Stimulated activated CD4-positive, alpha-beta T cell treated with anti-CD3 and anti-CD28 coated beads, Interleukin-4, amount 100 ng/mL, for 1 hour (primary cell): ENCODE measurements around the gene SH3RF3.

Source experiments
- DNase-seq: peaks from one replicate; pipeline ENCODE4 v3.0.0-alpha.2; 2020

Gene SH3RF3

DNA sequence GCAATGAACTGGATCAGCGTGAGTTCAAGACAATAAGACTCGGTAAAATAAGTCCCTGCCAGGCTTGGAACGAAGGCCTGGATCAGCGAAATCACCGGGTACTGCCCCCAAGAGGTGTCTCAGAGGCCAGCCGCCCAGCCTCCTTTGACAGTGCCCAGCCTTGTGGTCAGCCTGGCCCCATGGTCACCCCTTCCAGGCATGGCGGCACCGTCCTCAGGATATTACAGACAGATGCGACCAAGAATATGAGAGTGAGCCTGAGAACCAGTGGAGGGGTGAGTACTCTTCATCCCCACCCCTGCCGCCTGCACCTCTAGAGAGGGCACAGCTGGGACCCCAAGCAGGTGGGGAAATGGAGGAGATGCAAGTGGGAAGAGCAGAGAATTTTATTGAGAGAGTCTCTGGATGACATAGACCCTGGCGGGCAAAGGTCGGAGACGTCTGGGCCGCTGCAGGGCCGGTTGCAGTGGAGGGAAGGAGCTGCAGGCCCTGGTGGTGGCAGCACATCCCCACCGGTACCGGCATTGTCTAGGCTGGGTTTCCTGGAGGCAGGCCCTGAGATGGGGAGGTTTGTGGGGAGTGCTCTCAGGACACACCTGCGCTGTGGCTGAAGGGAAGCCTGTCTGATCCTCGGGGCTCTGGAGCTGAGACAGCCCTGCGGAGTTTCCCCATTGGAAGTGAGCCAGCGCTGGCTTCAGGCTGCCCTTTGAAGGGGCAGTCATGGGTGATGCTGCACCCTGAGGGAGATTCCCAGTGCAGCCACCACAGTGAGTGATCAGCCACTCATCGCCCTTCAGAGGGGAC is 294.8 kb downstream of the SH3RF3 start:
- no peak for DNase-seq

DNA sequence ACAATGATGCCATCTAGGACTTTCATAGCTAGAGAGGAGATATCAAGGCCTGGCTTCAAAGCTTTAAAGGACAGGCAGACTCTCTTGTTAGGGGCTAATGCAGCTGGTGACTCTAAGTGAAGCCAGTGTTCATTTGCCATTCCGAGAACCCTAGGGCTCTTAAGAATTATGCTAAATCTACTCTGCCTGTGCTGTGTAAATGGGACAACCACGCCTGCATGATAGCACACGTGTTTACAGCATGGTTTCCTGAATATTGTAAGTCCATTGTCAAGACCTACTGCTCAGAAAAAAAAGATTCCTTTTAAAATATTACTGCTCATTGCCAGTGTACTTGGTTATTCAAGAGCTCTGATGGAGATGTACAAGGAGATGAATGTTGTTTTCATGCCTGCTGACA is 296.4 kb downstream of the SH3RF3 start:
- DNase-seq = no peak

DNA sequence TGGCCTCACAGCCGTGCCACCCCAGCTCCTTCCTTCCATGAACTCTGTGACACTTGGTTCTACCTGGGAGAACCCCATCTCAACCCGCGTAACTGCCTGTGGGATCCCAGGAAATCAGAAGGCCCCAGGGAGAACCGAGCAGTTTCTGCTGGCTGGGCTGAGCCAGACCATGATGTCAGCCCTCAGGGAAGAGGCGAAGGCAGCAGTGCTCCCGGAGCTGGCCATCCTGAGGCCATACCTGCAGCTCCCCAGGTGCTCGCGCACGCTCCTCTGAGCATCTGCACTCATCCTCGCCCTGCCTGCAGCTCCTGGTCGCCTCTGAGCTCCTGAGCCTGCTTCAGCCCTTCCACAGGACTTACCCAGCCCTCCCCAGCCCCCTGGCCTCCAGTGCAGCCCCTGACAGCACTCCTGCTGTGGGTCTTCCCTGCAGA is 298.7 kb downstream of the SH3RF3 start:
- DNase-seq = no peak

GRCh38 chr2:109428281-109428680 is 299.3 kb downstream of the SH3RF3 start:
- DNase-seq = no peak

- DNase-seq = no peak
Observed at GRCh38 chr2:109428841-109429566, 300.0 kb downstream of the SH3RF3 start.

- no peak for DNase-seq
Observed at GRCh38 chr2:109429567-109430328, 300.7 kb downstream of the SH3RF3 start.

DNA sequence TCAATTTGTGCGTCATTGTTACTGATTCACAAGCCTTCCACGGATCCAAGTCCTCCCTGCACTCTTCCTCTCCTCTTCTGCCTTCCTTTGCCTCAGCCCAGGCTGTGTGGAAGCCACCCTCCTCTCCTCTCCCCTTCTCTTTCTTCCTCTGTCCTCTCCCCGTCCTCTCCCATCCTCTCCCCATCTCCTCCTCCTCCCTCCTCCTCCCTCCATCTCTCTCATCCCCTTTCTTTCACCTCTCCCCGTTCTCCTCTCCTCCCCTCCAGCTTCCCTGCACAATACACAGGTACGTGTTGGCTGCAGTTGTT is 301.3 kb downstream of the SH3RF3 start:
- DNase-seq = no peak

DNA sequence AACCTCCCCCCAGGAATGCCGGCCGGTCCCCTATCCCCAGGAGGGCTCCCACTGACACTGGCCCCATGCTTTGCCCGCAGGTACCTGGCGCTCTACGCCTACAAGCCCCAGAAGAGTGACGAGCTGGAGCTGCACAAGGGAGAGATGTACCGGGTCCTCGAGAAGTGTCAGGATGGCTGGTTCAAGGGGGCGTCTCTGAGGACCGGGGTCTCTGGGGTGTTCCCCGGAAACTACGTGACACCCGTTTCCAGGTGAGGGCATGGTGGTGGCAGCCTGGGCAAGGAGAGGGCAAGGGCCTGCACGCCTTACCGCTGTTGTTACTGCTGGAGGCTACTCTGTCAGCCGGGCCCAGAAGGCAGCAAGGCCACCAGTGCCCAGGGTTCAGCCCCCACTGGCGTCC is 303.4 kb downstream of the SH3RF3 start:
- DNase-seq = no peak

GRCh38 chr2:109433486-109433885 is 304.5 kb downstream of the SH3RF3 start:
- no peak for DNase-seq

DNA sequence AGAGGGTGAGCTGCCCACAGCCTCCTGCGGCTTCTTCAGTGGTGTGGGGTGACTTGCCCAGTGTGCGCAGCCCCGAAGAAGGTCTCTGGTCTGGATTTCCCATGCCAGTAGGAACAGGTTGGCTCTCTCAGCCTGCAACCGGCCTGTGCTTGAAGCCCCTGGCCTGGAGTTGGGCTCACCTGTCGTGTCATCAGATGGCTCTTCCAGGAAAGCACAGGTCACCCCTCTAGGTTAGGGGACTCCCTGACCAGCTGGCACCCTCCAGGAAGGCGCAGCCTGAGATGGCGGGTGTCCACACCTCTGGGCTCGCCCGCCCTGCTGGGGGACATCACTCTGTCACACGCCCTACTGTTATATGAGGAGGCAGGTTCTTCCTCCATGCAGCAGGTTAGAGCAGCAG is 304.9 kb downstream of the SH3RF3 start:
- DNase-seq = no peak

DNA sequence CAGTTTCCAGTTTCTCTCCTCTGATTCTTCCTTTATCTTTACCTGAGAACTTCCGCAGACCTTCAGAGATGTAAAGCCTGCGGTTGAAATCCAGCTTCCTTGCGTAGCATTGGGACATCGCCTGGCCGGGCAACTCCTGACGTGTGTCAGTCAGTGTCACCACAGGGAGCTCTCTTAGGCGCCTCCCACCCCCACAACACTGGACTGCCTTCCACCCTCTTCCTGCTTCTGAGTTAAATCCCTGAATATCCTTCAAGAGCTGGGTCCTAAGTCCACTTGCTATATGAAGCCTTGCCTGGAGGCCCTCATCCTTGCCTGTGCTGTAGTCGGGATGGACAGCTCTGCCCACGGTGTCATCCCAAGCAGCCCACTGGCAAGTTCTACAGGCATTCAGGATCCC is 305.3 kb downstream of the SH3RF3 start:
- DNase-seq = no peak

- DNase-seq = no peak
Observed at GRCh38 chr2:109435066-109435690, 306.2 kb downstream of the SH3RF3 start.

GRCh38 chr2:109435901-109436598 is 307.0 kb downstream of the SH3RF3 start:
- DNase-seq = no peak

- DNase-seq = no peak
Observed at GRCh38 chr2:109436610-109437225, 307.7 kb downstream of the SH3RF3 start.

- DNase-seq = no peak
Observed at GRCh38 chr2:109437325-109438090, 308.5 kb downstream of the SH3RF3 start.

DNA sequence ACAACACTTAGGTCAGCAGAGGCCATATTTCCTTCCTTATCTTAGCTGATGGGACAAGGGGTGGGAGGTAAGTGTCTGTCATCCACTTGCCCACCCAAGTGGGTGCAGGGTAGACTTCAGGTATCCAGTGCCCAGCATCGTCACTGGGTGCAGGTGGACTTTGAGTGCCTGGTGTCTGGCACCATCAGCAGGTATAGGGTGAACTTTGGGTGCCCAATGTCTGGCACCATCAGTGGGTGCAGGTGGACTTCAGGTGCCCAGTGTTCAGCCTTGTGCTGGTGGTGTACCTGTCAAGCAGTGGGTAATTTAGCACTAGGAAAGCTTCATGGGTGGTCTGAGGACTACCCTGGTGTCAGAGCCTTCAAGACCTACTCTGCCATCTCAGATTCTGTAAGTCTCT is 309.1 kb downstream of the SH3RF3 start:
- DNase-seq = no peak

DNA sequence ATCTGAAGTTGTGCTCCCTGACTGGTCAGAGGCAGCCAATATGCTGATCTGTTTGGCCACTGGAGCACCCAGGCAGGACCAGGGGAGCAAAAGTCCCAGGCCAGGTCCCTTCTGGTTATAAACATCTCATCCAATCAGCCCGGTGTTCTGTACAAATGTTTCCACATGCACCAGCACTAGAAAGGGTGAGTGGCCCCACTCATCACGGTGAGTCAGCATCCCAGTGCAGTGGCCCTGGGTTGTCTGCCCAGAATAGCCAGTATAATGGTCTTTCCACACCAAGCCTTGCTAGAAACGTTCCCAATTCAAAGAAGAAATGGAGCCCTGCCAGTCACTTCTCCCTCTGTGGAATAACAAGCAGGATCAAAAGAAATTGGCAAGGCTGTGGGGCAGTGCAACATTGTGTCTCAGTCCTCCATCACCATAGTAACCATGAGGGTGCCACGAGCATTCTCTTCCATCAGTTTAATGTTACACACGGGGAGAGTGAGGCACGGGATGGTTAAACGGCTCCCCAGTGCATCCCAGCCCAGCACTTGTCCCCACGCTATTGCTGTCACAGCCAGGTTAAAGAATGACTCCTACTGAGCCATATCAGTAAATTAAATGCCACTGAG is 309.9 kb downstream of the SH3RF3 start:
- no peak for DNase-seq

DNA sequence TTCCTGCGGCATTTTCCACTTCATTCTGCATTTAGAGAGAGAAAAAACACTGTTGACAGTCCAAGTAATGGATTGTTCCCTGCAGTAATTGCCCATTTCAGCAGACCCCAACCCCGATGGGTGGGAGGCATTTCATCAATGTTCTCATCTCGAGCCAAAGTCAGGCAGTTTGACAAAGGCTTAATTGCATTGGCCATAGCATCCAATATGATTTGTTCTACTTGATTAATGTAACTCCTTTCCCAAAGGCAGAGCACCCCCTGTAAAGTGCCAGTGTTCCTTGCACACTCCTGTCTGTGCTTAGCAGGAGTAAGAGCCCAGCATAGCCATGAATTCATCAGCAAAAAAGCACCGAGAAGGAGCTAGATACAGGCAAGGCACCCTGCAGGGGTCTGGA is 310.4 kb downstream of the SH3RF3 start:
- DNase-seq = no peak

GRCh38 chr2:109439986-109440385 is 311.0 kb downstream of the SH3RF3 start:
- DNase-seq = no peak

GRCh38 chr2:109440499-109441156 is 311.6 kb downstream of the SH3RF3 start:
- DNase-seq = no peak
